Astrocyte (in vitro differentiated cells and primary cell): Measurements from ENCODE around the gene TTC33.

ENCODE experiments used
- EZH2 ChIP-seq: IDR thresholded peaks from 2 replicates; pipeline ENCODE4 v1.6.1; 2012; ENCODE audit warnings: mild to moderate bottlenecking, low read length, inconsistent platforms; ENCODE audit not compliant: insufficient read depth
- TF ChIP-seq, protein P1 (sequence below): IDR thresholded peaks from 2 replicates; pipeline ENCODE4 v1.5.1; 2011; ENCODE audit warnings: low read depth, mild to moderate bottlenecking, inconsistent platforms, low read length, moderate library complexity; ENCODE audit not compliant: insufficient read depth

GRCh38 chr5:40784916-40785315 lies 29.2 kb upstream of the TTC33 start:
- TF ChIP-seq, protein P1, sequence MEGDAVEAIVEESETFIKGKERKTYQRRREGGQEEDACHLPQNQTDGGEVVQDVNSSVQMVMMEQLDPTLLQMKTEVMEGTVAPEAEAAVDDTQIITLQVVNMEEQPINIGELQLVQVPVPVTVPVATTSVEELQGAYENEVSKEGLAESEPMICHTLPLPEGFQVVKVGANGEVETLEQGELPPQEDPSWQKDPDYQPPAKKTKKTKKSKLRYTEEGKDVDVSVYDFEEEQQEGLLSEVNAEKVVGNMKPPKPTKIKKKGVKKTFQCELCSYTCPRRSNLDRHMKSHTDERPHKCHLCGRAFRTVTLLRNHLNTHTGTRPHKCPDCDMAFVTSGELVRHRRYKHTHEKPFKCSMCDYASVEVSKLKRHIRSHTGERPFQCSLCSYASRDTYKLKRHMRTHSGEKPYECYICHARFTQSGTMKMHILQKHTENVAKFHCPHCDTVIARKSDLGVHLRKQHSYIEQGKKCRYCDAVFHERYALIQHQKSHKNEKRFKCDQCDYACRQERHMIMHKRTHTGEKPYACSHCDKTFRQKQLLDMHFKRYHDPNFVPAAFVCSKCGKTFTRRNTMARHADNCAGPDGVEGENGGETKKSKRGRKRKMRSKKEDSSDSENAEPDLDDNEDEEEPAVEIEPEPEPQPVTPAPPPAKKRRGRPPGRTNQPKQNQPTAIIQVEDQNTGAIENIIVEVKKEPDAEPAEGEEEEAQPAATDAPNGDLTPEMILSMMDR = no peak
- no peak for TF ChIP-seq EZH2
